H7 (cell line): Measurements from ENCODE around the gene TTC14. TPM values are rescaled to one million over a fixed set of nuclear protein-coding genes. Genes with fewer than 3 reads are reported as not detected.

ENCODE experiments used
- total RNA-seq: library from RNA; depleted of rRNA; stranded (reverse); fragments of >200 nt; shearing (Covaris generic); gene quantifications from 2 replicates; pipeline ENCODE4 v1.2.3, GENCODE V29; 2014; rRNA removed

TTC14 gene
- total RNA-seq, 1 experiment from 2014 or later, result 15.1 TPM

Other genes starting within 250 kb of the TTC14 start
- 0.07 TPM in 1 of 2 replicates, not detected in the other for gene CCDC39, start 77.3 kb downstream of the TTC14 start, total RNA-seq